NCI-H146 treated with DMSO at 0.1 percent for 48 hours (cell line): ENCODE results near the gene NOTCH2NLA.
"Not testable (repeated sequence)": the region's sequence is repeated elsewhere in the genome, so short reads cannot be mapped to it uniquely, and the experiment has no call there.

Experiments
- DNase-seq: peaks from one replicate; lab custom pipeline; 2025; ENCODE audit not compliant: unreplicated experiment; lab: John Stamatoyannopoulos, UW

The NOTCH2NLA gene

DNA sequence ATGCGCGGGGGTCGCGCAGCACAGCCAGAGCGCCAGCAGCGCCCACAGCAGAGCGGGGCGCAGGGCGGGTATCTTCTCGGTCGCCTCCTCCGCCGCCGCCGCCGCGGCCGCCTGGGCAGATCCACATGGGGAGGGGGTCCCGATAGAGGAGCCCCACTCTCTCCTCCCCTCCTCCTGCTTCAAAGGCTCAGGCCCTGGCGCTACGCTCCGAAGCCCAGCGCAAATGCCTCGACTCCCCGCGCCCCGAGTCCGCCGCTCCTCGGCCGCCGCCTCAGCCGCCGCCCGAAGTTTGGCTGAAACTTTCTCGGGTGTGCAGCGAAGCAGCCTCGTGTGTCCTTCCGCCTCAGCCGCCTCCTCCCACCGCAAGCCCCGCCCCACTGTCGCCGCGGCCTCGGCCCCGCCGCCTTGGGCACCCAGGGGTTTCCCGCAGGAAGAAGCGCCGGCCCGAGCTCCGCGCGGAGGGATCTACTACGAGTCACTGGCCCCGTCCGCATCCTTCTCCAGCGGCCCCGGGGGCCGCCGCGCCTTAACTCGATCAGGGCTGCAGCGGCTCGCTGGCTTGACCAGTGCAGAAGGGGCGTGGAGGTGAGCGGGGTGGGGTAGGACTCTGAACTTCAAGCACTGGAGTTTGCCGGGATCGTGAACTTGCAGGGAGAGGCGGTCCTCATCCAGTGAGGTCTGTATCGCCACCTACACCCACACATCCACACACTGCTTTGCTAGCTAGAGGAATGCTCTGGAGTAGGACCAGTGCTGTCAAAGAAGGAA is at the start of gene NOTCH2NLA:
Gene NOTCH2NLA (minus strand): TSS at position 312 of the 768 bp plus-strand sequence. CDS start 39,684 bp downstream, outside the sequence.
- not testable (repeated sequence) for DNase-seq

DNA sequence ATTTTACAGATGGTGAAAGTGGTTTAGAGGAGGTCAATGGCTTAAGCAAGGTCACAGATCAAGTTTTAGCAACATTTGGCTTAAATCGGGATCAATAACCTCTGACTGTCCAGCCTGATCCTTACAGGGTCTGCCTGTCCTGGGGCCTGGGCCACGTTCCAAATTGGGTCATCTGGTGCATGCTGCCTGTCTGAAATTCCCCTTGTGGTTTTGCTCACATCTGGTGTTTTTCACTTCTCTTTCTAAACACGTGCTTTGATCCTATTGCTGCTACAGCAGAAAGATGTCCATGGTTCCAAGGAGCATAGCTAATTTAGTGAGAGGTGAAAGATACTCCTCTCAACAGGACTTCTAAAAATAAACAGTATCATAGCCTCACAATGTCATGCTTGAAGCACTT is 49.5 kb upstream of the NOTCH2NLA start:
- DNase-seq, result not testable (repeated sequence)

GRCh38 chr1:146277087-146277486 is 48.3 kb upstream of the NOTCH2NLA start:
- not testable (repeated sequence) for DNase-seq

DNA sequence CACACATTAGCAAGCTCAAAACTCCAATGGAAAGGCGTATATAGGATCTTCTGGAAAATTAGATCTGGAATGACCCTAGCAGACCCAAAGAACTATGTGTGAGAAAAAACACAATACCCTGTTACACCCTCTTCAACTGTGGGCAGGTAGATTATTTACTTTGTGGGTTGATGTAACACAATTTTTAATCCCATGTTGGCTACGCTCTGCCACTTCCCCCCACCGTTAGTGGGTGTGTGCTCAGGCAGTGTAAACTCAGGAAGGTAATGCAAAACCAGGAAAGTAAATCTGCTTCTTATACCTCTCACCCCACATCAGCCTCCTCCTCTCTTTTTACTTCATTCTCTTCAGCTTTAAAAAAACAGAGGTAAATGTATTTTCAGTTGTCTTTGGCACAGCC is 45.3 kb upstream of the NOTCH2NLA start:
- not testable (repeated sequence) for DNase-seq

DNA sequence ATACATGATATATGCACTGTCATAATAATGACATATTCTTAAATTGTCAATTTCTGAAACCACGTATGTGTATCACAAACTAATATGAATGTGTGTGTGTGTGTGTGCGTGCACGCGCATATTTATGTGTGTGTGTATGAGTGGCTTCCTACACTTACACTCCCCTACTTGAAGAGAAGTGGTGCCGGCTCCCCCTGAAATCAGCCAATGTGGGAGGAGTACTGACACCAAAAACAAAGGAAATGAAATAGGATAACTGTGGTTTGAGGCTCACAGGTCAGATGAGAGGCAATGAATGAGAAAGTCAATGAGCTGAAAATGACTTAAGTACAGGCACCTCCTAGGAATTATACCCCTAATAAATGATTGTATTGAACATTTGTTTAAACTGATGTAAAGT is 44.4 kb upstream of the NOTCH2NLA start:
- not testable (repeated sequence) for DNase-seq

DNA sequence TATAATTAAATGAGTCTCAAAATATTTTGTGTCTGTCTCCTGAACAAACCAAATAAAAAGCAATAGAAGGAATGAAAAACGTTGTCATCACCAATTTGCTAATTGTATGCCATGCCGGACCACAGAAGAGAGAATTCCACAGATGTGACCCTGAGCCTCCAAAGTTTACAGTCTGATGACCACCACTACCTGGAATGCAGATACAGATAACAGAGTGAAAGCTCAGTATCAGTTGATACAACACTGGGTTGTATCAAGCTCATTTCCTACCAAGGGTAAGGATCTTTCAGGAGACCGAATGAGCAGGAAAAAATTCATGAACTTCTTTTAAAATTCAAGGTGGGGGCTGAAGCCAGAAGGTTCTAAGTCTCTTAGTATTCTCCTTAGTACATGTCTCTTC is 43.9 kb upstream of the NOTCH2NLA start:
- not testable (repeated sequence) for DNase-seq

DNA sequence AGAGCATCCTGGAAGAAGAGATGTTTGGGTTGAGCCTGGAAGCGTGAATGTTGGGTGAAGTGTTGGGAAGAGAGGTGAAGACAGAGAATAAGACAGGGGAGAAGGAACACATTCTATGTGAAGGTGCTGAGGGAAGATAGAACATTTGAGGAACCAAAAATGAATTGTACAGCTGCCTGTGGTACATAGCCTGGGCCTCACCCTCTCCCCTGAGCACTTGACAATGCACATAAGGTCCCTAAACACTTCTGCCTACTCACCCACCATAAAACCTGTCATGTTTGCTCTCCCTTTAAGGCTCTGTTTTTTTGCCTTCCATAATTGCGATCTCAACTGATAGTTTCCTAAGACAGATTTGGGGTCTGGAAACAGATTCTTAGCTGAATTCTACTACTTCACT is 43.2 kb upstream of the NOTCH2NLA start:
- not testable (repeated sequence) for DNase-seq

DNA sequence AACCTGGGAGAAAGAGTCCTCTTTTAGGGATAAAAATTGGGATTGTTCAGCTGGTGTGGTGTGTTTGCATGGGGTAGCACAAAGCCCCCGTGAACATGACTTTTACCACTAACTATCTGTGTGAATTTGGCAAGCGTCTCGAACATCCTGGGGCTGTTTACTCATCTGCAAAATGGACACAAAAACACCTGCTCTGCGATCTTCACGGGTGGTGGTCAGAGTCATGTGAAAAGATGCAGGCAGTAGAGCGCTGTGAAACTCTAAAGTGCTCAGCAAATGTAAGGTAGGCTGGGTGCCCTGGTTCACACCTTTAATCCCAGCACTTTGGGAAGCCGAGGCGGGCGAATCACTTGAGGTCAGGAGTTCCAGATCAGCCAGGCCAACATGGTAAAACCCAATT is 41.3 kb upstream of the NOTCH2NLA start:
- not testable (repeated sequence) for DNase-seq

- DNase-seq, result not testable (repeated sequence)
These were observed 37.4 kb upstream of the NOTCH2NLA start for GRCh38 chr1:146266179-146266748.

DNA sequence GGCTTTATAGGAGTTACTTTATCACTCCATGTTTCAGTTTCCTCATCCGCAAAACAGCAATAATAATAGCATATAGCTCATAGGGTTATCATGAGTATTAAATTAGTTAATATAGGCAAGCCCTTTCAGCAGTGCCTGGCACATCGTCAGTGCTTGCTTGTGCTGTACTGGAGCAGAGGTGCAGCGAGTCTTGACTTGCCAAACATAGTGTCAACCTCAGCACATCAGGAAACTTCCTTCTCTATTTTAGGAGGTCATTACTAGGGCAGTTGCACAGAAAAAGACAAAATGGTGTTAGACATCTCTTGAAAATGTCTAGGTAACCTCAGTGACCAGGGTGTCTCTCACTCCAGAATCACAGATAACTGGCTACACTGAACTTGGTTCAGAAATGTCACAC is 35.9 kb upstream of the NOTCH2NLA start:
- not testable (repeated sequence) for DNase-seq

- not testable (repeated sequence) for DNase-seq
These were observed 31.3 kb upstream of the NOTCH2NLA start for GRCh38 chr1:146260006-146260730.

DNA sequence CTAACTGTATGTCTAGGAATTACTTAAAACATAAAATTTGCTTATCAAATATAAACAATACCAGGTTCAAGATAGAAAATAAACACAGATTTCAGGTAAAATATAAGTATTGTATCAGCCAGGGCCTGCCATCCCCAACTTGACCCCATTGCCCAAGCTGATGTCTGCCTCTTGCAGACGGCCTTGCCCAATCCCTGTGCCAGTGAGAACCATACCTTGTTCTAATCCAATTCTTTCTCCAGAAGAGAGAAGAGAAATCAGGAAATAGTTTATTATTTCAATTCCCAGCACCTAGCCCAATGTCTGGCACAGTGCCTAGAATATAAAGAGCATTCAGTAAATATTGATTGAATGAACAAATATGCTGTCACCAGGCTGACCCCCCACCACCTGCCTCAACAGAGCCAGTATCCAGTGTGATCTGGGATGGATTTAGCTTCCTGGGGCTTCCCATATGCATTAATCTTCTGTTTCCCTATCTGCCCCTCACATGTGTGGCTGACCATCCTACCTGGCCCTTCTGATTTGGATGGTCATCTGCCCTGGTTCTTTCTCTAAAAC is 29.3 kb upstream of the NOTCH2NLA start:
- DNase-seq, result not testable (repeated sequence)

- not testable (repeated sequence) for DNase-seq
These were observed 25.9 kb upstream of the NOTCH2NLA start for GRCh38 chr1:146254569-146255197.

DNA sequence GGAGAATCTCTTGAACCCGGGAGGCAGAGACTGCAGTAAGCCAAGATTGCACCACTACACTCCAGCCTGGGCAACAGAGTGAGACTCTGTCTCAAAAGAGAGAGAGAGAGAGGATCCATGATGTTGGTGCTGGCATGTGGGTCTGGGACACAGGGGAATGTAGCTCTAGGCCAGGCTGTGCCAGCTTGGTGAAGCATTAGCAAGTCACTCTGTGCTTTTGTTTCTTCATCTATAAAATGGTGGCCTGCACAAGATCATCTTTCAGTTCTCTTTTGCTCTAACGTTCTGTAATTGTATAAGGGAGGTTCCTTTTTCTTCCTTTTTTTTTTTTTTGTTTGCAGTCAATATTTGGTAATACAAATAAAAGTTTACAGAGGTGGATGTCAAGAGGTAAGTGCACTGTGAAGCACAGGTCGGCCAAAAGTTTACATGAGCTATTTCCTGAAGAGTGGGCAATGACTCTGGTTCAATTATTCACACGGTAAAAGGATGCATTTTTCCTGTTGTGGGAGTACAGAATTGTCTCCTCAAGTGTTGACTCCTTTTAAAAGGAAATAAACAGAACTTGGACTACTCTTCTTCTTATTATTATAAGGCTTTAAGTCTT is 24.5 kb upstream of the NOTCH2NLA start:
- DNase-seq, result not testable (repeated sequence)

GRCh38 chr1:146251523-146251922 is 22.7 kb upstream of the NOTCH2NLA start:
- not testable (repeated sequence) for DNase-seq

- DNase-seq, result not testable (repeated sequence)
These were observed 19.8 kb upstream of the NOTCH2NLA start for GRCh38 chr1:146248643-146249042.

DNA sequence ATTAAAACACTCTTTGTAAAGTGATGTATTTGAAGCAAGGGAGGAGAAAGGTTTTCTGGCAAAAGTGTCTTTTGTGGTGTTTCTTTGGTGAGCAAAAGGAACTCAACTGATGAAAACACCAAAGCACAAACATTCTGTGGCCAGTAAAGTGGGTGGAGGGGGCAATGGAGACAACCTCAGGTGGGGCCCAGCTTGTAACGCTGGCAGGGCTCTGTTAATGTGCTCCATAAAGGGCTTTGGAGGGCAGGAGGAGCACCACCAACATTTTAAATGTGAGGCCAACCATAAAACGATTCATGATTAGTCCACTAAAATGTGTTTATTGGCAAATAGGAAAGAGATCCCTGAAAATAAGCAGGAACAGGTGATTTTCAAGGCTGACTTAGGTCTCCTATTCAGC is 7.8 kb upstream of the NOTCH2NLA start:
- DNase-seq, result not testable (repeated sequence)

GRCh38 chr1:146236026-146236601 is 7.3 kb upstream of the NOTCH2NLA start:
- not testable (repeated sequence) for DNase-seq

GRCh38 chr1:146228144-146228682 is 608 bp downstream of the NOTCH2NLA start:
- DNase-seq, result not testable (repeated sequence)

GRCh38 chr1:146174531-146174930 is 54.3 kb downstream of the NOTCH2NLA start:
- DNase-seq, result not testable (repeated sequence)
